HEK293T (cell line): ENCODE results near the gene TULP1.
"Not testable (repeated sequence)": the region's sequence is repeated elsewhere in the genome, so short reads cannot be mapped to it uniquely, and the experiment has no call there.

Source experiments
- CTCF ChIA-PET: fragments of 350-600 bp; formaldehyde crosslinking; extraction: SDS; loops from one replicate; lab custom pipeline; 2021; ENCODE audit warnings: antibody characterized with exemption, inconsistent platforms; lab: Yijun Ruan, JAX
- POLR2A ChIA-PET: fragments of 350-600 bp; formaldehyde crosslinking; extraction: SDS; loops from one replicate; lab custom pipeline; 2020; ENCODE audit warnings: antibody characterized with exemption, inconsistent platforms; lab: Yijun Ruan, JAX
- DNase-seq: peaks from one replicate; pipeline ENCODE4 v3.0.0; 2012; ENCODE audit warnings: mixed read lengths; ENCODE audit errors: extremely low spot score
- ARNT ChIP-seq: fragments of 450-650 bp; IDR thresholded peaks from 2 replicates; pipeline ENCODE4 v1.6.1; 2017; ENCODE audit warnings: mild to moderate bottlenecking
- BHLHE40 ChIP-seq: fragments of 450-650 bp; IDR thresholded peaks from 2 replicates; pipeline ENCODE4 v1.6.1; 2016; ENCODE audit warnings: mild to moderate bottlenecking, moderate library complexity, borderline replicate concordance
- CTBP1 ChIP-seq: fragments of 450-650 bp; IDR thresholded peaks from 2 replicates; pipeline ENCODE4 v1.6.1; 2016; ENCODE audit warnings: borderline replicate concordance
- ELF4 ChIP-seq: fragments of 450-650 bp; IDR thresholded peaks from 2 replicates; pipeline ENCODE4 v1.6.1; 2017; ENCODE audit warnings: antibody characterized with exemption
- FOXA1 ChIP-seq: fragments of 450-650 bp; IDR thresholded peaks from 2 replicates; pipeline ENCODE4 v1.6.1; 2016; ENCODE audit warnings: mild to moderate bottlenecking
- FOXK2 ChIP-seq: fragments of 450-650 bp; IDR thresholded peaks from 2 replicates; pipeline ENCODE4 v1.6.1; 2016; ENCODE audit warnings: mild to moderate bottlenecking
- FOXM1 ChIP-seq: fragments of 450-650 bp; IDR thresholded peaks from 2 replicates; pipeline ENCODE4 v1.6.1; 2017; ENCODE audit warnings: mild to moderate bottlenecking, borderline replicate concordance
- HDGF ChIP-seq: fragments of 450-650 bp; IDR thresholded peaks from 2 replicates; pipeline ENCODE4 v1.6.1; 2017; ENCODE audit warnings: antibody characterized with exemption, borderline replicate concordance
- L3MBTL2 ChIP-seq: fragments of 450-650 bp; conservative IDR thresholded peaks from 2 replicates; pipeline ENCODE4 v1.6.1; 2016; ENCODE audit warnings: mild to moderate bottlenecking
- LEF1 ChIP-seq: fragments of 450-650 bp; IDR thresholded peaks from 2 replicates; pipeline ENCODE4 v1.6.1; 2017; ENCODE audit warnings: mild to moderate bottlenecking, borderline replicate concordance
- NFRKB ChIP-seq: fragments of 450-650 bp; IDR thresholded peaks from 2 replicates; pipeline ENCODE4 v1.6.1; 2016; ENCODE audit warnings: mild to moderate bottlenecking, moderate library complexity
- PKNOX1 ChIP-seq: fragments of 450-650 bp; IDR thresholded peaks from 2 replicates; pipeline ENCODE4 v1.6.1; 2016
- SP1 ChIP-seq: fragments of 450-650 bp; IDR thresholded peaks from 2 replicates; pipeline ENCODE4 v1.6.1; 2017
- SUZ12 ChIP-seq: fragments of 450-650 bp; IDR thresholded peaks from 2 replicates; pipeline ENCODE4 v1.6.1; 2016; ENCODE audit warnings: mild to moderate bottlenecking
- TARDBP ChIP-seq: fragments of 450-650 bp; IDR thresholded peaks from 2 replicates; pipeline ENCODE4 v1.6.1; 2016
- ZNF384 ChIP-seq: fragments of 450-650 bp; IDR thresholded peaks from 2 replicates; pipeline ENCODE4 v1.6.1; 2016

Gene TULP1

GRCh38 chr6:35543459-35544193 lies 30.9 kb upstream of the TULP1 start:
- CTCF ChIA-PET: interaction anchor here (1.0 kb wide), 1 partner anchor 9 kb away, joined by 3 read pairs; no protein-coding TSS in a partner anchor
- POLR2A ChIA-PET: no interaction called here

GRCh38 chr6:35541836-35542235 lies 29.1 kb upstream of the TULP1 start:
- no peak for DNase-seq
- ChIA-PET CTCF (no interaction called here), POLR2A (no interaction called here)
- TF ChIP-seq SP1 (no peak), PKNOX1 (no peak), BHLHE40 (no peak), ELF4 (no peak), ZNF384 (no peak), LEF1 (no peak), HDGF (no peak)

More at GRCh38 chr6:35543459-35544193, 30.9 kb upstream of the TULP1 start:
- DNase-seq: no peak
- TF ChIP-seq SUZ12: no peak
- TF ChIP-seq TARDBP: no peak
- no peak for TF ChIP-seq BHLHE40
- TF ChIP-seq FOXK2: no peak
- TF ChIP-seq ZNF384: no peak
- TF ChIP-seq ARNT: no peak
- TF ChIP-seq PKNOX1: no peak
- TF ChIP-seq LEF1: no peak
- TF ChIP-seq FOXA1: no peak
- no peak for TF ChIP-seq NFRKB
- TF ChIP-seq FOXM1: no peak
- TF ChIP-seq SP1: no peak
- no peak for TF ChIP-seq ELF4
- no peak for TF ChIP-seq HDGF
- TF ChIP-seq CTBP1: no peak

GRCh38 chr6:35539223-35539622 lies 26.5 kb upstream of the TULP1 start:
- TF ChIP-seq ZNF384 (no peak), BHLHE40 (no peak), NFRKB (no peak), FOXK2 (no peak), ARNT (no peak), PKNOX1 (no peak), ELF4 (no peak), SP1 (no peak), FOXM1 (no peak), SUZ12 (no peak), FOXA1 (no peak), HDGF (no peak), LEF1 (no peak), TARDBP (no peak), L3MBTL2 (no peak), CTBP1 (no peak)
- no peak for DNase-seq
- POLR2A ChIA-PET: no interaction called here
- CTCF ChIA-PET: no interaction called here

GRCh38 chr6:35535847-35536246 lies 23.2 kb upstream of the TULP1 start:
- DNase-seq, POLR2A ChIA-PET: not testable (repeated sequence)
- CTCF ChIA-PET: interaction anchor here (0.5 kb wide), 1 partner anchor 185 kb away, joined by 5 read pairs; no protein-coding TSS in a partner anchor

- POLR2A ChIA-PET: no interaction called here
- TF ChIP-seq L3MBTL2 (no peak), TARDBP (no peak), FOXM1 (no peak), PKNOX1 (no peak), SUZ12 (no peak)
- CTCF ChIA-PET: no interaction called here
- DNase-seq: no peak
Measured at GRCh38 chr6:35534407-35535170, 21.9 kb upstream of the TULP1 start.

GRCh38 chr6:35533981-35534380 lies 21.3 kb upstream of the TULP1 start:
- no peak for DNase-seq
- POLR2A ChIA-PET: no interaction called here
- TF ChIP-seq FOXA1: no peak
- no peak for TF ChIP-seq HDGF
- TF ChIP-seq PKNOX1: no peak
- CTCF ChIA-PET: no interaction called here
